Prostate gland (tissue), 2 donors: ENCODE measurements around the gene ADPRS. TPM values are rescaled to one million over a fixed set of nuclear protein-coding genes. Genes with fewer than 3 reads are reported as not detected.

Experiments
- DNase-seq: peaks from one replicate; pipeline ENCODE4 v3.0.0-alpha.2; 2019; ENCODE audit warnings: low spot score
- H3K27ac ChIP-seq, 2 donors: fragments of 200-600 bp; sonication (generic); 2 replicates each; pipeline ENCODE4 v1.5.1; 2017 to 2019
- H3K27me3 ChIP-seq: fragments of 200-600 bp; sonication (generic); replicated peaks from 2 replicates; pipeline ENCODE4 v1.5.1; 2019; ENCODE audit not compliant: insufficient read depth
- H3K36me3 ChIP-seq, 2 donors: fragments of 200-600 bp; sonication (generic); 1 replicate in 1 of 2; 2 replicates in 1 of 2; pipeline versions ENCODE4 v1.5.1 to v1.8.1; 2017 to 2019
- H3K4me1 ChIP-seq: fragments of 200-600 bp; sonication (generic); replicated peaks from 2 replicates; pipeline ENCODE4 v1.5.1; 2019
- H3K4me3 ChIP-seq, 2 donors: fragments of 200-600 bp; sonication (generic); 2 replicates each; pipeline ENCODE4 v1.5.1; 2017 to 2019
- H3K9me3 ChIP-seq: fragments of 200-600 bp; sonication (generic); 2 replicates; pipeline ENCODE4 v1.5.1; 2017
- CTCF ChIP-seq, 4 experiments: fragments of 200-600 bp in 2 of 4; fragments of 450-650 bp in 2 of 4; sonication (generic) in 2 of 4; IDR thresholded peaks; 1 replicate in 3 of 4; 2 replicates in 1 of 4; pipeline ENCODE4 v1.5.1; 2016 to 2019; ENCODE audit warnings: antibody characterized with exemption in 4 of 4, mild to moderate bottlenecking in 2 of 4, moderate library complexity in 2 of 4
- POLR2A ChIP-seq: fragments of 450-650 bp; IDR thresholded peaks from one replicate; pipeline ENCODE4 v1.6.1; 2016; ENCODE audit warnings: antibody characterized with exemption, mild to moderate bottlenecking
- POLR2AphosphoS5 ChIP-seq: sonication (generic); formaldehyde crosslinking; IDR thresholded peaks from one replicate; pipeline ENCODE4 v1.6.1; 2017; ENCODE audit warnings: antibody characterized with exemption
- WGBS: methylation state at CpG from one replicate; pipeline ENCODE4 v1.1.5; 2018; 5-methylcytosine and 5-hydroxymethylcytosine counted together
- intact Hi-C: fragments of 100-400 bp; cut with DNase I; formaldehyde crosslinking; loops from one replicate; pipeline ENCODE4 v1.14.2; 2022
- total RNA-seq, 2 donors: library from RNA; depleted of rRNA; stranded (reverse); fragments of >200 nt; gene quantifications; one replicate each; pipeline ENCODE4 v1.1.0, GENCODE V29; 2016

ADPRS gene
- 10 to 100 TPM; 50.7 to 70.0 TPM for total RNA-seq

- DNase-seq: peak; percentile 84
- peaks cover 2 to 14% of the 10 kb centered on the region in 2 donors for H3K36me3 ChIP-seq
- H3K4me3 ChIP-seq: peak within 1 kb of the TSS; percentile 57 to 89
- H3K27me3 ChIP-seq: no peaks in the 10 kb centered on the region
- peaks cover 12% of the 10 kb centered on the region for H3K4me1 ChIP-seq
- TF ChIP-seq POLR2AphosphoS5 (peak; percentile 96), POLR2A (peak; percentile 84), CTCF (IDR thresholded peaks at IDR 0.05) (peak; percentile 93 to 99 (median 99))
- peak within 1 kb of the TSS; percentile 72 to 90 for H3K27ac ChIP-seq
- WGBS: under 1% methylated on average over 78 of the region's 84 CpGs
- H3K9me3 ChIP-seq: no peaks in the 10 kb centered on the region
- intact Hi-C loops: loop anchor here (2.0 to 5.0 kb wide), 2 partner anchors 158 to 206 kb away; partner anchors contain the start of genes AGO1 and AGO3
These were observed at the start of gene ADPRS for GRCh38 chr1:36088577-36089392. TSS of gene ADPRS (plus strand) at chr1:36088892. CDS start at chr1:36088905, 13 bp downstream.

- H3K4me1 ChIP-seq: no peaks in the 10 kb centered on the region
- no peaks in the 10 kb centered on the region for H3K27me3 ChIP-seq
- TF ChIP-seq CTCF (IDR thresholded peaks at IDR 0.05) (no peak), POLR2AphosphoS5 (no peak), POLR2A (no peak)
- H3K4me3 ChIP-seq: no peak overlapping the region
- intact Hi-C loops: no loop called here
- H3K27ac ChIP-seq: no peak overlapping the region
- 92% methylated on average over 2 of the region's 2 CpGs for WGBS
- no peaks in the 10 kb centered on the region for H3K36me3 ChIP-seq
- H3K9me3 ChIP-seq: no peaks in the 10 kb centered on the region
- DNase-seq: no peak
These were observed 48.5 kb upstream of the ADPRS start for GRCh38 chr1:36040238-36040637.

- Histone ChIP-seq H3K4me3 (no peak overlapping the region), H3K4me1 (no peaks in the 10 kb centered on the region), H3K27me3 (no peaks in the 10 kb centered on the region), H3K36me3 (no peaks in the 10 kb centered on the region), H3K27ac (no peak overlapping the region), H3K9me3 (no peaks in the 10 kb centered on the region)
- intact Hi-C loops: no loop called here
- no peak for DNase-seq
- TF ChIP-seq POLR2A (no peak), POLR2AphosphoS5 (no peak), CTCF (IDR thresholded peaks at IDR 0.05) (no peak)
These were observed 36.9 kb upstream of the ADPRS start for GRCh38 chr1:36051821-36052220.

GRCh38 chr1:36053978-36054377 lies 34.7 kb upstream of the ADPRS start:
- intact Hi-C loops: no loop called here
- H3K27me3 ChIP-seq: no peaks in the 10 kb centered on the region
- H3K4me1 ChIP-seq: no peaks in the 10 kb centered on the region
- H3K27ac ChIP-seq: no peak overlapping the region
- no peaks in the 10 kb centered on the region for H3K36me3 ChIP-seq
- TF ChIP-seq POLR2AphosphoS5 (no peak), CTCF (IDR thresholded peaks at IDR 0.05) (no peak)
- H3K9me3 ChIP-seq: no peaks in the 10 kb centered on the region
- H3K4me3 ChIP-seq: no peak overlapping the region
- no peak for DNase-seq

GRCh38 chr1:36055706-36056105 lies 33.0 kb upstream of the ADPRS start:
- Histone ChIP-seq H3K36me3 (no peaks in the 10 kb centered on the region), H3K27me3 (no peaks in the 10 kb centered on the region), H3K4me3 (no peak overlapping the region), H3K9me3 (no peaks in the 10 kb centered on the region), H3K27ac (no peak overlapping the region), H3K4me1 (no peaks in the 10 kb centered on the region)
- WGBS: 89% methylated on average over 5 of the region's 5 CpGs
- TF ChIP-seq POLR2A (no peak), CTCF (IDR thresholded peaks at IDR 0.05) (no peak), POLR2AphosphoS5 (no peak)
- intact Hi-C loops: no loop called here
- DNase-seq: no peak
